K562 (cell line): ENCODE measurements around the gene COQ8B. TPM values are rescaled to one million over a fixed set of nuclear protein-coding genes. Genes with fewer than 3 reads are reported as not detected.

Source experiments
- CREM ChIP-seq: IDR thresholded peaks from 2 replicates; pipeline ENCODE4 v1.6.1; 2014; ENCODE audit warnings: antibody characterized with exemption, low read depth
- CTCF ChIP-seq, 3 experiments: IDR thresholded peaks in 2 of 3; conservative IDR thresholded peaks in 1 of 3; 2 replicates each; pipeline ENCODE4 v1.5.1; 2011 to 2012; ENCODE audit warnings: low read length in 3 of 3, mild to moderate bottlenecking in 3 of 3, control low read depth in 2 of 3, improper control_type of control experiment in 1 of 3, inconsistent platforms in 1 of 3, low read depth in 1 of 3, mixed read lengths in 1 of 3, moderate library complexity in 1 of 3; ENCODE audit not compliant: insufficient read depth in 2 of 3
- FOSL1 ChIP-seq: fragments of 200-800 bp; sonication (Bioruptor generic); conservative IDR thresholded peaks from 2 replicates; pipeline ENCODE4 v1.6.1; 2016; ENCODE audit warnings: missing genetic modification characterization, missing compliant biosample characterization
- HNRNPLL ChIP-seq: fragments of 200-400 bp; formaldehyde crosslinking; IDR thresholded peaks from 2 replicates; pipeline ENCODE4 v1.6.1; 2017; ENCODE audit warnings: low read length, low read depth, mild to moderate bottlenecking; ENCODE audit not compliant: poor library complexity, severe bottlenecking
- L3MBTL2 ChIP-seq: fragments of 450-650 bp; IDR thresholded peaks from 2 replicates; pipeline ENCODE4 v1.6.1; 2016; ENCODE audit warnings: mild to moderate bottlenecking, moderate library complexity
- LARP7 ChIP-seq: fragments of 450-650 bp; IDR thresholded peaks from 2 replicates; pipeline ENCODE4 v1.6.1; 2016
- MYC ChIP-seq, 2 experiments: fragments of 250-450 bp in 1 of 2; sonication (Bioruptor Pico) in 1 of 2; IDR thresholded peaks; 2 replicates each; pipeline versions ENCODE4 v1.5.1 to v1.6.1; 2012 to 2021; ENCODE audit warnings: low read depth in 2 of 2, borderline replicate concordance in 1 of 2, improper control_type of control experiment in 1 of 2, low read length in 1 of 2, mild to moderate bottlenecking in 1 of 2, moderate library complexity in 1 of 2
- NR3C1 ChIP-seq: sonication (generic); formaldehyde crosslinking; IDR thresholded peaks from 2 replicates; pipeline ENCODE4 v1.8.1; 2022; ENCODE audit warnings: missing genetic modification reagents
- RAD21 ChIP-seq, 2 experiments: fragments of 250-450 bp in 1 of 2; fragments of 450-650 bp in 1 of 2; sonication (Bioruptor Pico) in 1 of 2; formaldehyde crosslinking in 1 of 2; IDR thresholded peaks in 1 of 2; conservative IDR thresholded peaks in 1 of 2; 2 replicates each; pipeline versions ENCODE4 v1.4.0 to v1.8.0; 2020 to 2022; ENCODE audit warnings: mild to moderate bottlenecking in 2 of 2, moderate library complexity in 1 of 2
- SREBF1 ChIP-seq: fragments of 150-350 bp; IDR thresholded peaks from 2 replicates; pipeline ENCODE4 v1.6.1; 2014; ENCODE audit warnings: antibody characterized with exemption, low read depth, low read length, borderline replicate concordance
- ZNF277 ChIP-seq: fragments of 250-450 bp; sonication (Bioruptor Pico); IDR thresholded peaks from 2 replicates; pipeline ENCODE4 v1.8.0; 2022; ENCODE audit warnings: inconsistent platforms, mild to moderate bottlenecking, moderate library complexity, borderline replicate concordance
- ZNF584 ChIP-seq: fragments of 200-800 bp; sonication (Bioruptor generic); IDR thresholded peaks from 2 replicates; pipeline ENCODE4 v1.6.1; 2016; ENCODE audit warnings: low read depth, mild to moderate bottlenecking, missing genetic modification characterization, missing compliant biosample characterization
- polyA plus RNA-seq, 8 experiments: library from polyadenylated mRNA; depleted of rRNA in 4 of 8; stranded (reverse) in 5 of 8; unstranded in 3 of 8; fragments of >200 nt; fragmentation: Nextera tagmentation in 2 of 8; fragmentation: Illumina TruSeq in 1 of 8; extraction: Ambion mirVana in 2 of 8; extraction: Trizol in 1 of 8; gene quantifications; 2 replicates each; pipeline versions ENCODE4 v1.2.1 to v1.2.3, GENCODE V29; 2011 to 2014; ENCODE audit warnings: inconsistent platforms in 1 of 8, missing spikeins in 1 of 8
- total RNA-seq, 7 experiments: library from RNA; depleted of rRNA in 6 of 7; stranded (reverse); fragments of >200 nt in 6 of 7; fragmentation: Illumina TruSeq in 2 of 7; extraction: Trizol in 2 of 7; gene quantifications; 2 replicates each; pipeline versions ENCODE4 v1.2.1 to v1.2.3, GENCODE V29; 2011 to 2021; ENCODE audit warnings: low replicate concordance in 1 of 7
- TF ChIP-seq, protein P1 (sequence below): sonication (generic); formaldehyde crosslinking; IDR thresholded peaks from 2 replicates; pipeline ENCODE4 v1.8.0; 2022; ENCODE audit warnings: missing genetic modification reagents, mild to moderate bottlenecking, moderate library complexity, borderline replicate concordance
- TF ChIP-seq, protein P2 (sequence below): sonication (generic); formaldehyde crosslinking; IDR thresholded peaks from 2 replicates; pipeline ENCODE4 v1.8.0; 2022; ENCODE audit warnings: missing genetic modification reagents, mild to moderate bottlenecking, borderline replicate concordance
- TF ChIP-seq, protein P3 (sequence below), 2 experiments: IDR thresholded peaks; 2 replicates each; pipeline ENCODE4 v1.6.1; 2011; ENCODE audit warnings: borderline replicate concordance in 1 of 2, control low read depth in 1 of 2, low read depth in 1 of 2, low read length in 1 of 2, mild to moderate bottlenecking in 1 of 2, mixed read lengths in 1 of 2, moderate library complexity in 1 of 2; ENCODE audit not compliant: insufficient read depth in 1 of 2, insufficient read length in 1 of 2, poor library complexity in 1 of 2, severe bottlenecking in 1 of 2; ENCODE audit errors: extremely low read depth in 1 of 2

Gene COQ8B
- total and polyA plus RNA-seq, 9 of the 15 experiments (the other 6 are each of a cell fraction or from before 2014, with no cell fraction given) = 0.41 to 32.3 (median 12.9) TPM

DNA sequence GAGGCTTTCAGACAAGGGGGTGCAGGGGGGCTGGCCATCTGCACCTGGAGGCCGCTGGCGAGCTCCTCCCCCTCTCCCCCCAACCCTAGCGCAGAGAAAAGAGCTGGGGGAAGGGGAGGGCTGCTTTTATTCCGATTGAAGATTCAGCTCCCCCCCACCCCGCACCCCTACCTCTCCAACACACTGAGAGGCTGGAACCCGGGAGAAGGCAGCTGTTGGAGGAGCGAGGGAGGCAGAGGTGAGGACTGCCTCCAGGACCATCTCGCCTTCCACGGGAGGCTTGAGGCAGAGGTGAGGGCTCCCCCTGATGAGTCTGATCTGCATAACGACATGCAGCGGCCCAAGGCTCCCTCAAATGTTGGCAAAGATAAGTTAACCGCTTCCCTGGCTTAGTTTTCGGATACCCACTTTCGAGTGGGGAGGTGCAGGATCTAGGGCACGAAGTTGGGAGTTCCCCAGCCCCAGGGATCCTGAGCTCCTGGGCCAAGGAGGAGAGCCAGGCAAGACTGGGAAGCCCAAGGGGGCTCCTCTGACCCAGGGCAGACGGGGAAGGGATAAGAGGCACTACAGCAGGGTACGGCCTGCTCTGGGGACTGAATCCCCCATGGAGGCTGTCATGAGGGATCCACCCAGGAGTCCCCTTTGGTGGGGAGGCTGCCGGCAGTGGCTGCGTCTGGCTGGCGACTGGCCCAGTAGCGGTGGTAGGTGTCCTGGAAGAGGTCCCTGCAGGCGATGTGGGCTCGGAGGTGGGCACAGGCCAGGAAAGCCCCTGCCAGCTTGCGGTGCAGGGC lies 25.1 kb downstream of the COQ8B start (continued):
- TF ChIP-seq FOSL1 (tag) (0 out of 2 replicates have a peak, but pooled peaks have one; percentile 2), CTCF (IDR thresholded peaks at IDR 0.05 in 2 of 3, conservative IDR thresholded peaks at IDR 0.05 in 1 of 3; ENCODE audit: insufficient read depth in 2 of 3, low read depth in 1 of 3, low read length in 3 of 3) (0 out of 6 replicates have a peak, but pooled peaks of 1 of the 3 experiments have one; percentile 5), LARP7 (no peak), SREBF1 (no peak), NR3C1 (CRISPR knock-in tag) (0 out of 2 replicates have a peak, but pooled peaks have one; percentile 11), ZNF584 (0 out of 2 replicates have a peak, but pooled peaks have one; percentile 20), RAD21 (CRISPR knock-in tag; conservative IDR thresholded peaks at IDR 0.05 in 1 of 2, IDR thresholded peaks at IDR 0.05 in 1 of 2) (peak in 1 of 2 experiments; percentile 13; a peak in 1 of 4 replicates), CREM (0 out of 2 replicates have a peak, but pooled peaks have one; percentile 9), ZNF277 (CRISPR knock-in tag) (no peak), L3MBTL2 (peak; percentile 1), HNRNPLL (peak; percentile 28), MYC (IDR thresholded peaks at IDR 0.05; ENCODE audit: low read depth, low read length) (no peak), MYC (CRISPR knock-in tag; IDR thresholded peaks at IDR 0.05; ENCODE audit: borderline replicate concordance, low read depth) (peak; percentile 50; the same call in 1 of the 2 replicates)
- TF ChIP-seq, protein P1, sequence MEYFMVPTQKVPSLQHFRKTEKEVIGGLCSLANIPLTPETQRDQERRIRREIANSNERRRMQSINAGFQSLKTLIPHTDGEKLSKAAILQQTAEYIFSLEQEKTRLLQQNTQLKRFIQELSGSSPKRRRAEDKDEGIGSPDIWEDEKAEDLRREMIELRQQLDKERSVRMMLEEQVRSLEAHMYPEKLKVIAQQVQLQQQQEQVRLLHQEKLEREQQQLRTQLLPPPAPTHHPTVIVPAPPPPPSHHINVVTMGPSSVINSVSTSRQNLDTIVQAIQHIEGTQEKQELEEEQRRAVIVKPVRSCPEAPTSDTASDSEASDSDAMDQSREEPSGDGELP (CRISPR knock-in tag) = peak; percentile 8; the same call in 1 of the 2 replicates
- TF ChIP-seq, protein P2, sequence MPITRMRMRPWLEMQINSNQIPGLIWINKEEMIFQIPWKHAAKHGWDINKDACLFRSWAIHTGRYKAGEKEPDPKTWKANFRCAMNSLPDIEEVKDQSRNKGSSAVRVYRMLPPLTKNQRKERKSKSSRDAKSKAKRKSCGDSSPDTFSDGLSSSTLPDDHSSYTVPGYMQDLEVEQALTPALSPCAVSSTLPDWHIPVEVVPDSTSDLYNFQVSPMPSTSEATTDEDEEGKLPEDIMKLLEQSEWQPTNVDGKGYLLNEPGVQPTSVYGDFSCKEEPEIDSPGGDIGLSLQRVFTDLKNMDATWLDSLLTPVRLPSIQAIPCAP (CRISPR knock-in tag) = 0 out of 2 replicates have a peak, but pooled peaks have one; percentile 20
- TF ChIP-seq, protein P3, sequence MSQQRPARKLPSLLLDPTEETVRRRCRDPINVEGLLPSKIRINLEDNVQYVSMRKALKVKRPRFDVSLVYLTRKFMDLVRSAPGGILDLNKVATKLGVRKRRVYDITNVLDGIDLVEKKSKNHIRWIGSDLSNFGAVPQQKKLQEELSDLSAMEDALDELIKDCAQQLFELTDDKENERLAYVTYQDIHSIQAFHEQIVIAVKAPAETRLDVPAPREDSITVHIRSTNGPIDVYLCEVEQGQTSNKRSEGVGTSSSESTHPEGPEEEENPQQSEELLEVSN (IDR thresholded peaks at IDR 0.05; ENCODE audit: borderline replicate concordance in 1 of 2, extremely low read depth in 1 of 2, insufficient read depth in 1 of 2, insufficient read length in 1 of 2, low read depth in 1 of 2, low read length in 1 of 2, poor library complexity in 1 of 2, severe bottlenecking in 1 of 2) = no peak
